Posterior cingulate gyrus (tissue), 11 donors: ENCODE data around the gene C12orf57.

Experiments used
- DNase-seq, 10 donors: peaks; one replicate each; pipeline versions ENCODE4 v3.0.0 to v3.0.0-alpha.2; 2020 to 2021; ENCODE audit warnings: mixed read lengths in 3 of 10
- intact Hi-C: fragments of 100-400 bp; cut with DNase I; formaldehyde crosslinking; loops from one replicate; pipeline ENCODE4 v1.15.1; 2023

Gene C12orf57

GRCh38 chr12:6978188-6978587, 34.4 kb downstream of the C12orf57 start:
- intact Hi-C loops = loop anchor here (10.0 kb wide), 1 partner anchor 117 kb away; the partner anchor contains the start of gene C1R
- peak in 1 of 10 donors; percentile 51 for DNase-seq

GRCh38 chr12:6978611-6979011, 34.8 kb downstream of the C12orf57 start:
- intact Hi-C loops = loop anchor here (10.0 kb wide), 1 partner anchor 116 kb away; the partner anchor contains the start of gene C1R
- DNase-seq = no peak

- DNase-seq = peak in 1 of 10 donors; percentile 58
- intact Hi-C loops = loop anchor here (10.0 kb wide), 1 partner anchor 116 kb away; the partner anchor contains the start of gene C1R
Observed at GRCh38 chr12:6979021-6979420, 35.2 kb downstream of the C12orf57 start.

- DNase-seq = no peak
- intact Hi-C loops = loop anchor here (10.0 kb wide), 1 partner anchor 115 kb away; the partner anchor contains the start of gene C1R
Observed at GRCh38 chr12:6979453-6979852, 35.6 kb downstream of the C12orf57 start.

DNA sequence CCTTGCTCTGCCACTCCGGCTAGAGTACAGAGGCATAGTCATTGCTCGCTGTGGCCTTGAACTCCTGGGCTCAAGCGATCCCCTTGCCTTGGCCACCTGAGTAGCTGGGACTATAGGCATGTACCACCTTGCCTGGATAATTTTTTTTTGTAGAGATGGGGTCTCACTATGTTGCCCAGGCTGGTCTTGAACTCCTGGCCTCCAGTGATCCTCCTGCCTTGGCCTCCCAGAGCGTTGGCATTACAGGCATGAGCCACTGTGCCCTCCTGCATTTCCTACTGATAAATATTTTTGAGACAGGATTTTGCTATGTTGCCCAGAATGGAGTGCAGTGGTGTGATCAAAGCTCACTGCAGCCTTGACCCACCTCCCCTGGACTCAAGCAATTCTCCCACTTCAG, 36.3 kb downstream of the C12orf57 start:
- no peak for DNase-seq
- intact Hi-C loops = no loop called here

DNA sequence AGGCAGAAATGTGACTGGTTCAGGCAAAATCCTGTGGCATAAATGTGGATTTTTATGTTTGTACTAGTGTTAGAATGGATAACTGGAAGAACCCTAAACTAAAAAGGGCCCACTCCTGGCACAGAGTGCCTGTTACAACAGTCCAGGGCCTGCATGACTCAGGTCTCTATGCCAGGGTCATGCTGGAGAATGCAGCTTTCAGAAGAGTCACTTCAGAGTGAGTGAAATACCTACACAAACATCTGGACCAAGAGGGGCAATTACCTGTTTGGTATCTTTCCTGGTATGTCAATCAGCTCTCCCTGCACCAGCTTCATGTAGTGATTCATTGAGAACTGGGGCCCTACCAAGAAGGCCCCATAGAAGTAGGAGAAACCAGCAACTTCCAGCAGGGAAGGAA, 36.9 kb downstream of the C12orf57 start:
- DNase-seq = no peak
- intact Hi-C loops = no loop called here

GRCh38 chr12:6981152-6982052, 37.6 kb downstream of the C12orf57 start:
- no peak for DNase-seq
- intact Hi-C loops = no loop called here

GRCh38 chr12:6982532-6982931, 38.7 kb downstream of the C12orf57 start:
- DNase-seq = no peak
- intact Hi-C loops = no loop called here

DNA sequence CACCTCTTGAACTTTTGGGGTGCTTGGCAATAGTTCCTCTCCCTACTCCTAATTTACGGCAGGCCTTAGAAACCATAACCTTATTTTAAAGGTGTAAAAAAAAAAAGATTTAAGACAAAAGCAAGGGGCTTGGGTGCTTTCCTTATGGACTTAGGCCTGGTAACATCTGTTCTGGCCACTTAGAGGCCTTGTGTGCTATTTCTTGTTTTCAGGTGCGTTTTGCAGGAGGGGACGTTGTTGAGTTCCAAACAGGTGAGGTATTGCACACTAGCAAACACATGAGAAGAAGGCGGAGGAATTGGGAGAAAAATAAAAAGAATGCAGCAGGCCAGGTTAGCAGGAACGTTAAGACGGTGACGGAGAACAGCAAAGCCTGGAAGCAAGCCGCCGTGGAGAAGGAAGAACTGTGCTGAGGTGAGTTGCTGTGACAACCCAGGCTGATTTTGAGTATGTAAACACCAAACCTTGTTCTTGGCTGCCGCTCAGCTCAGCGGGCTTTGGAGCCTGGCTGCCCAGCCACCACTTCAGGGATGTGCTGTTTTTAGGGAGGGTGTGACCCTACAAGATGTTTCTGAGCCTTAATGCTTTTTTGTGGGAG, 44.2 kb downstream of the C12orf57 start:
- peak in 2 of 10 donors; percentile 34 to 71 for DNase-seq
- intact Hi-C loops = no loop called here
